Activated naive CD8-positive, alpha-beta T cell (primary cell): Measurements from ENCODE around the gene CGB2.
"Not testable (repeated sequence)": the region's sequence is repeated elsewhere in the genome, so short reads cannot be mapped to it uniquely, and the experiment has no call there.

Experiments used
- H3K27ac Mint-ChIP-seq: one replicate; pipeline ENCODE4 v1.8.0; 2021; ENCODE audit warnings: mixed read lengths
- H3K27me3 Mint-ChIP-seq: one replicate; pipeline ENCODE4 v1.8.0; 2021; ENCODE audit warnings: mixed read lengths
- H3K36me3 Mint-ChIP-seq: one replicate; pipeline ENCODE4 v1.8.0; 2021; ENCODE audit warnings: mixed read lengths
- H3K4me1 Mint-ChIP-seq: one replicate; pipeline ENCODE4 v1.8.0; 2021; ENCODE audit warnings: low read depth, mixed read lengths
- H3K4me3 Mint-ChIP-seq: one replicate; pipeline ENCODE4 v1.8.0; 2021; ENCODE audit warnings: mild to moderate bottlenecking, mixed read lengths
- H3K9me3 Mint-ChIP-seq: one replicate; pipeline ENCODE4 v1.8.0; 2021; ENCODE audit warnings: low read depth, mixed read lengths

Gene CGB2

DNA sequence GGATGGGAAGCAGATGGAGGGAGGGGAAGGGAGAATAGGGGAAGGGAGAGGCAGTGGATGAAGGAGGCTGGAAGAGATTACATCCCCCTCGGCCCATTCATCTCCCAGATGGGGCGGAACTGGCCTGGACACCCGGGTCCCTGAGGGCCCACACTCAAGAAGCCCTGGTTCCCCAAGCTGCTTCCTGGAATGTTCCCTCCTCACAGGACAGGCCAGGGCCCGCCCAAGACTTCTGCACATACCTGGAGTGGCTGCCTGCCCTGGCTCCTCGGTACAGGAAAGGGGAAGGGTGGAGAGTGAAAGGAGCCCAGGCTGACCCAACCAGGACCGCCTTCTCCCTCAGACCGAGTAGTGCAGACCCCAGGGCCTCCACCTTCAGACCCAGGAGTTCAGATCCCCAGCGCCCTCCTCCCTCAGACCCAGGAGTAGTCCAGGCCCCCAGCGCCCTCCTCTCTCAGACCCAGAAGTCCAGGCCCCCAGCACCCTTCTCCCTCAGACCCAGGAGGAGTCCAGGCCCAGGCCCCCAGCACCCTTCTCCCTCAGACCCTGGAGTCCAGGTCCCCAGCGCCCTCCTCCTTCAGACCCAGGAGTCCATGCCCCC lies 32.4 kb downstream of the CGB2 start:
- H3K4me1 Mint-ChIP-seq: no peaks in the 10 kb centered on the region
- no peaks in the 10 kb centered on the region for H3K36me3 Mint-ChIP-seq
- no peak overlapping the region for H3K4me3 Mint-ChIP-seq
- H3K27me3 Mint-ChIP-seq: peaks cover 29% of the 10 kb centered on the region
- H3K9me3 Mint-ChIP-seq: no peaks in the 10 kb centered on the region
- no peak overlapping the region for H3K27ac Mint-ChIP-seq

DNA sequence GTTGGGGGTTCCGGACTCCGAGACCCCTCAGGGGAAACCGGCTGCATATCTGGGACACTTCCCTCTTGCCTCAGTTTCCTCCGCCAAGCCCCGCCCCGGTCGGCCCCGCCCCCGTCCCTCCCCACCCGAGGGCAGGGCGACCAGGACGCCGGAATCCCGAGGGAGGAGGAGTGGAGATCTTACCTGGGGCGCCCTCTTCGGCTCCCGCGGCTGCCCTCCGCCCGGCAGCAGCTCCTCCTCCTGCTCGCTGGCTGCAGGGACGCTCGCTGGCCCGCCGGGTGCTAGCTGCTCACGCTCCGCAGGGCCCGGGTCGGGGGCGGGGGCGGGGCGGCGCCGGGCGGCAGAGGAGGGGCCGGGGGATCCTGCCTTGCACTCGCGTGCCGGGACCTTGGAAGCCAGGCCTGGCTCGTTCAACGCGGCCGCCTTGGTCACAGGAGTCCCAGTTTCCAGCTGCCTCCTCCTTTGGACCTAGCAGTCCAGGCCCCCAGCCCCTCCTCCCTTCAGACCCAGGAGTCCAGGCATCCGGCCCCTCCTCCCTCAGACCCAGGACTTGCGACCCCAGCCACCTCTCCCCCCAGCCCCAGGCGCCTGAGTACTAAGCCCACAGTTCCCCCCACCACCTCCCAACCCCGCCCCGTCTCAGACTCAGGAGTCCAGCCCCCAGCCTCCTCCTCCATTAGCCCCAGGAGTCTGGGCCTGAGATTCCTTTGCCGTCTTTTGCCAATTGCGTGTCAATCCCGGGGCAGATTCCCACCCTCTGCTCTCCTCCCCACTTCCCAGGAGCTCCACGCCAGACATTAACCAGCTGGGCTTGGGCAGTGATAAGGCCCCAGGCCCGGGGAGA lies 33.3 kb downstream of the CGB2 start, which contains the start of gene NTF4:
TSS of gene NTF4 (minus strand) at position 51 of the 844 bp plus-strand sequence. CDS start 2,821 bp downstream, outside the sequence.
- Mint-ChIP-seq H3K27ac (no peak within 1 kb of the TSS), H3K27me3 (peaks cover 31% of the 10 kb centered on the region), H3K4me1 (no peaks in the 10 kb centered on the region), H3K9me3 (no peaks in the 10 kb centered on the region), H3K4me3 (no peak within 1 kb of the TSS), H3K36me3 (no peaks in the 10 kb centered on the region)

DNA sequence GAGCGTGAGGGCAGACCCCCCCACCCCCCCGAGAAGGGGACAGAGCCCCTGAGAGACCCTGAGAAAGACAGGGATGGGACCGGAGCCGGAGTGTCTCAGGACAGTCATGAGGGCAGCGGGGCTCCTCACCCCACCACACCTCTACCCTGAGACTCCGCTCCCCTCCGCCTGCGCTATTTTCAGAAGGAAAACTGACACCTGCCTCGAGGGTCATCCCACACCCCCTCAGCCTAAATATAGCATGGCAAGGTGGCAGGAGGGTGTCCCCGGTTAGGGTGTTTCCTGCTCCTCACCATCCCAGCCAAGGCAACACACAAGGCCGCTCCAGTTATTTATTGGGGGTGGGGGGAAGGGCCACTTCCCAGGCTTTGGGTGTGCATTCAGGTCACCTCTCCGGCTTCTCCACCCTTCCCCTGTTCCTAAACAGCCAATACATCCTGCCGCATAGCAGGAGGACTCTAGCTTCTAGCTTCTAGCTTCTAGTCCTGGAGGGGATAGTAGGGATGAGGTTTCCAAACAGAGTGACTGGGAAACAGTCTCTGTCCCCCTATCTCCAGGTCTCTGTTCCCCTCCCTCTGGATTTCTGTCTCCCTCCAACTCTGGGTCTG lies 34.3 kb downstream of the CGB2 start:
- no peaks in the 10 kb centered on the region for H3K4me1 Mint-ChIP-seq
- peaks cover 34% of the 10 kb centered on the region for H3K27me3 Mint-ChIP-seq
- H3K4me3 Mint-ChIP-seq: no peak overlapping the region
- H3K9me3 Mint-ChIP-seq: no peaks in the 10 kb centered on the region
- H3K27ac Mint-ChIP-seq: no peak overlapping the region
- peaks cover 3% of the 10 kb centered on the region for H3K36me3 Mint-ChIP-seq

DNA sequence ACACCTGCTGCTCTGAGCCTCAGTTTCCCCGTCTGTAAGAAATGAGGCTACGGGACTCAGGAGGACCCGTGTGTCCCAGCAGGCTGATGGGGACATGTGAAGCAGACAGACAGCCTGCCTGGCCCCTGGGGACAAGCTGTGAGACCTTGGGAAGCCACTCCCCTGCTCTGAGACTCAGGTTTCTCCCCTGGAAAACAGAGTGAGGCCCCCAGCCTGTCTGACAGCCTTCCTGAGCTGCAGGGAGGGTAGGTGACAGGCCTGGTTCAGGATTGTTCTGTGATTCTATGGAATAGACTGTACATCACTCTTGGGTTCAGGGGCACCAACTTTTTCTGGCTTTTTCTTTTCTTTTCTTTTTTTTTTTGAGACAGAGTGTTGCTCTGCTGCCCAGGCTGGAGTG lies 35.9 kb downstream of the CGB2 start:
- H3K27me3 Mint-ChIP-seq: peaks cover 35% of the 10 kb centered on the region
- no peak overlapping the region for H3K4me3 Mint-ChIP-seq
- H3K4me1 Mint-ChIP-seq: no peaks in the 10 kb centered on the region

DNA sequence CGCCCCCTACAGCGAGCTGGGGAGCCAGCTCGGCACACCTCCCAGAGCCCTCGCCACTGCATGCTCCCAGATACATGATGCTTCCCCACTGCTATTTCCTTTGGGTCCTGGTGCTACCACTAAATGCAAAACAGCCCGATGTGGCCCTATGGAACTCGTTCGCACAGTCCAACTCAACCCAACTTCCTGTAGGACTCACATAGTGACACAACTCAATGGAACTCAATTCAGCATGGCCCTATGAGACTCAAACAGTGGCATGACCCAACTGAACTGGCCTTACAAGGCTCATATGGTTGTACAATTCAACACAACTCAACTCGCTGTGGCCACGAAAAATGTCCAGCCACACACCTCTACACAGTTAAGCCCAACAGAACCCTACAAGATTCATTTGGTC lies 37.3 kb downstream of the CGB2 start:
- peaks cover 45% of the 10 kb centered on the region for H3K27me3 Mint-ChIP-seq
- no peaks in the 10 kb centered on the region for H3K9me3 Mint-ChIP-seq
- no peak overlapping the region for H3K27ac Mint-ChIP-seq
- H3K4me3 Mint-ChIP-seq: no peak overlapping the region
- H3K36me3 Mint-ChIP-seq: peaks cover 3% of the 10 kb centered on the region
- peaks cover 8% of the 10 kb centered on the region for H3K4me1 Mint-ChIP-seq

More for the DNA sequence above, 35.9 kb downstream of the CGB2 start:
- Mint-ChIP-seq H3K36me3 (peaks cover 3% of the 10 kb centered on the region), H3K27ac (no peak overlapping the region), H3K9me3 (no peaks in the 10 kb centered on the region)

DNA sequence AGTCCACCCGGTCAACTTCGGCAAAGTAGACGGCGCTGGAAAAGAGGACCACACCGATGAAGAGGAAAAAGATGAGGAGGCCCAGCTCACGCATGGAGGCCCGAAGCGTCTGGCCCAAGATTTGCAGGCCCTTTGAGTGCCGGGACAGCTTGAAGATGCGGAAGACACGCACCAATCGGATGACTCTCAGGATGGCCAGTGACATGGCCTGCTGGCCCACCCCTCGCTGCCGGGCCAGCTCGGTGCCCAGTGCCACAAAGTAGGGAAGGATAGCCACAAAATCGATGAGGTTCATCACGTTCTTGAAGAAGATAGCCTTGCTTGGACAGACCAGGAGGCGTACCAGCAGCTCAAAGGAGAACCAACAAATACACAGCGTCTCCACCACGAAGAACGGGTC lies 38.7 kb downstream of the CGB2 start:
- Mint-ChIP-seq H3K36me3 (peaks cover 3% of the 10 kb centered on the region), H3K27me3 (peaks cover 50% of the 10 kb centered on the region), H3K9me3 (no peaks in the 10 kb centered on the region), H3K4me3 (no peak overlapping the region), H3K27ac (no peak overlapping the region), H3K4me1 (peaks cover 8% of the 10 kb centered on the region)

DNA sequence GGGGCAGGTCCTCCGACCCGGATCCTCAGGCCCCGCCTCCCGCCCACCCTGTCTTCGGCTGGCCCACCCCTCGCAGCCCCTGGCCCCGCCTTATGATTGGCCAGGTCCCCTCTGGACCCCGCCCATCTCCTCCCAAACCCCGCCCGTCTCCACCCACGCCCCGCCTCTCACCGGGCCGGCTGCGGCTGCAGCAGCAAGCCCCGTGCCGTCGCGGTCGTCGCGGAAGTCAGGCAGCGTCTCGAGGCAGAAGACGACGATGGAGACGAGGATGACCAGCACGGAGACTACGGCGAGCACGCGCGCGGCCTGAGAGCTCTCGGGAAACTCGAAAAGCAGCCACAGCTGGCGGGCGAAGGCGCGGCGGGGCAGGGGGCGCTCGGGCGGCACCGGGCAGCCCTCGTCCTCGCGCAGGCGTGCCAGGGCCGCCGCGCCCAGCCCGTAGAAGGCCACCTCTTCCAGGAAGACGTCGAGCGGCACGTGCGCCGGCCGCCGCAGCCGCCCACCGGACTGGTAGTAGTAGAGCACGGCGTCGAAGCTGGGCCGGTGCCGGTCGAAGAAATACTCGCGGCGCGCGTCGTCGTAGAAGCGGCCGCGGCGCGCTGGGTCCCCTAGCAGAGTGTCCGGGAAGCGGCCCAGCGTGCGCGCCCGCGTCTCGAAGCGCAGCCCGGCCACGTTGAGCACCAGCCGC lies 40.3 kb downstream of the CGB2 start:
- H3K4me3 Mint-ChIP-seq: no peak overlapping the region
- H3K27ac Mint-ChIP-seq: no peak overlapping the region
- H3K36me3 Mint-ChIP-seq: peaks cover 3% of the 10 kb centered on the region
- peaks cover 38% of the 10 kb centered on the region for H3K27me3 Mint-ChIP-seq
- no peaks in the 10 kb centered on the region for H3K9me3 Mint-ChIP-seq
- peaks cover 8% of the 10 kb centered on the region for H3K4me1 Mint-ChIP-seq

DNA sequence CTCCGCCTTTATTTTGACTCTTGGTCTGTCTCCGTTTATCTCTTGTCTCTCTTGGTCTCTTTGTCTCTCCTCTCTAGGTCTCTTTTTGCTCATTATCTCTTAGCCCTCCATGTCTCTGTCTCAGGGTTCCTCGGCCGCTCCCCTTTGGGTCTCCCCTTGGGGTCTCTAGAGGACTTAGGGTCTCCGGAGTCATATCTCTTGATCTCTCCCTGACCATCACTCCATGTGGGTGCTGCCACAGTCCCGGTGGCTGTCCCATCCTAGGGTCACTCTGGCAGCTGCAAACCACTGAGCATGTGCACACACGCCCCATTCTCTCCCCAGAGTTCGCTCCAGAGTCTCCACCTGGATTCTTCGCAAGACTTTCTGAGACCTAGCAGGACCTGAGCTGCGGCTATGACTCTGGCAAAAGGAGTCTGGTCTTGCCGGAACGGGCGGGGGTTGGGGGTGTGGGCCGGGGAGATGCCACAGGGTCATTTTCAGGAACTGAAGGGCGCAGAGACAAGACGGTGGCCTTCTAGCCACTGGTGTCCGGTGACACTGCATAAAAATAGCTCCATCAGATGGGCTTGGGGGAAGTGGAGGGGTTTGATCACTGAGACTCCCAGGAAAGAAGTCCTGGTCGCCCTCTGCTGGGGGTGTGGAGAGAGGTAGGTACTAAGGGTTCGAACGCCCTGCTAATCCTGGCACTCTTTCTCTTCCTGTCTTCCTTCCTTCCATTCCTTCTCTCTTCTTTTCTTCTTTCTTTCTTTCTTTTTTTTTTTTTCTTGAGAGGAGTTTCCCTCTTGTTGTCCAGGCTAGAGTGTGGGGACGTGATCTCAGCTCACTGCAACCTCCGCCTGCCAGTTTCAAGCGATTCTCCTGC lies 42.1 kb downstream of the CGB2 start:
- peaks cover 32% of the 10 kb centered on the region for H3K27me3 Mint-ChIP-seq
- H3K4me1 Mint-ChIP-seq: peaks cover 8% of the 10 kb centered on the region
- peaks cover 3% of the 10 kb centered on the region for H3K36me3 Mint-ChIP-seq
- H3K27ac Mint-ChIP-seq: no peak overlapping the region
- H3K9me3 Mint-ChIP-seq: no peaks in the 10 kb centered on the region
- peak overlapping the region; percentile 67 for H3K4me3 Mint-ChIP-seq

DNA sequence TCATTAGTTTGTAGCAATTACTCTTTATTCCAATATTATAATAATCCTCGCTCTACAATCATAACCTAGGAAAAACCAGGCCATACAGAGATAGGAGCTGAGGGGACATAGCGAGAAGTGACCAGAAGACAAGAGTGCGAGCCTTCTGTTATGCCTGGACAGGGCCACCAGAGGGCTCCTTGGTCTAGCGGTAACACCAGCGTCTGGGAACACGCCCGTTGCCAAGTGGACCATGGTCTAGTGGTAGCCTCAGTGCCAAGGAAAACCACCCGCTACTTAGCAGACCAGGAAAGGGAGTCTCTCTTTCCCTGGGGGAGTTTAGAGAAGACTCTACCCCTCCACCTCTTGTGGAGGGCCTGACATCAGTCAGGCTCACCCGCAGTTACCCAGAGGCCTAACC lies 43.2 kb downstream of the CGB2 start:
- not testable (repeated sequence) for H3K36me3 Mint-ChIP-seq, H3K4me3 Mint-ChIP-seq, H3K9me3 Mint-ChIP-seq, H3K27ac Mint-ChIP-seq, H3K4me1 Mint-ChIP-seq
- H3K27me3 Mint-ChIP-seq: peaks cover 24% of the 10 kb centered on the region

DNA sequence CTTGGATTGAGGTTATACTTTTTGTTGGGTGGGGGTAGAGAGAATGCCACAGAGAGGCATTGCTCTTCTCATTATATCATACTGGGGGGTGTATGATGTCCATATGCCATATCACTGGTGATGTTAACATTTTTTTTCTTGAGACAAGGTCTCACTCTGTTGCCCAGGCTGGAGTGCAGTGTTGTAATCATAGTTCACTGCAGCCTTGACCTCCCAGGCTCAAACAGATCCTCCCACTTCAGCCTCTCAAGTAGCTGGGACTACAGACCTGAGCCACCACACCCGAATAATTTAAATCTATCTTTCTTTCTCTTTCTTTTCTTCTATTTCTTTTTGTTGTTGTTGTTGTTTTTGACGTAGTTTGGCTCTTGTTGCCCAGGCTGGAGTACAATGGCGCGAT lies 48.7 kb downstream of the CGB2 start:
- Mint-ChIP-seq H3K27ac (no peak overlapping the region), H3K4me3 (no peak overlapping the region), H3K4me1 (peaks cover 7% of the 10 kb centered on the region), H3K9me3 (no peaks in the 10 kb centered on the region), H3K27me3 (peaks cover 3% of the 10 kb centered on the region), H3K36me3 (no peaks in the 10 kb centered on the region)

DNA sequence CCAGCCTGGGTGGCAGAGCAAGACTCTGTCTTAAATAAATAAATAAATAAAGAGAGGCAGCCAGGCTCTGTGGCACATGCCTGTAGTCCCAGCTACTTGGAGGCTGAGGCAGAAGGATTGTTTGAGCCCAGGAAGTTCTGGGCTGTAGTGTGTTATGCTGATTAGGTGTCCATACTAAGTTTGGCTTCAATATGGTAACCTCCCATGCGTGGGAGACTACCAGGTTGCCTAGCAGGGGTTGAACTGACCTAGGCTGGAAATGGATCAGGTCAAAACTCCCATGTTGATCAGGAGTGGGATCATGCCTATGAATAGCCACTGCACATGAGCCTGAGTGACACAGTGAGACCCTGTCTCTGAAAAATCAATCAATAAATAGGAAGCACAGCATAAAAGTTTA lies 49.6 kb downstream of the CGB2 start:
- H3K27me3 Mint-ChIP-seq: peaks cover 1% of the 10 kb centered on the region
- H3K4me1 Mint-ChIP-seq: peaks cover 8% of the 10 kb centered on the region
- peaks cover 2% of the 10 kb centered on the region for H3K36me3 Mint-ChIP-seq
- no peak overlapping the region for H3K4me3 Mint-ChIP-seq
- no peaks in the 10 kb centered on the region for H3K9me3 Mint-ChIP-seq
- no peak overlapping the region for H3K27ac Mint-ChIP-seq
